OCI-M2 (cell line): ENCODE measurements around the gene BRSK2.
"Not testable (repeated sequence)": the region's sequence is repeated elsewhere in the genome, so short reads cannot be mapped to it uniquely, and the experiment has no call there.

Experiments
- DNase-seq: peaks from one replicate; lab custom pipeline; 2025; ENCODE audit not compliant: unreplicated experiment; lab: John Stamatoyannopoulos, UW

The BRSK2 gene

DNA sequence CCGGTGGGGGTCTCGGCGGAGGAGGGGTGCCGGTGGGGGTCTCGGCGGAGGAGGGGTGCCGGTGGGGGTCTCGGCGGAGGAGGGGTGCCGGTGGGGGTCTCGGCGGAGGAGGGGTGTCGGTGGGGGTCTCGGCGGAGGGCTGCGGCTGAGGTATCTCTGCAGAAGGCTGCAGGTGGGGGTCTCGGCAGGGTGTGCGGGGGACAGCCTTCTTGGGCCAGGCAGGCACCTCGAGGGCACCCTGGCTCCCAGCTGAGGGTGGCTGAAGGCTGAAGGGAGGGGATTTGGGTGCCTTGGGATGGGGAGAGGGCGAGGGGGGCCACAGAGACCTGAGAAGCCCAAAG, 45.7 kb downstream of the BRSK2 start:
- DNase-seq, result not testable (repeated sequence)

DNA sequence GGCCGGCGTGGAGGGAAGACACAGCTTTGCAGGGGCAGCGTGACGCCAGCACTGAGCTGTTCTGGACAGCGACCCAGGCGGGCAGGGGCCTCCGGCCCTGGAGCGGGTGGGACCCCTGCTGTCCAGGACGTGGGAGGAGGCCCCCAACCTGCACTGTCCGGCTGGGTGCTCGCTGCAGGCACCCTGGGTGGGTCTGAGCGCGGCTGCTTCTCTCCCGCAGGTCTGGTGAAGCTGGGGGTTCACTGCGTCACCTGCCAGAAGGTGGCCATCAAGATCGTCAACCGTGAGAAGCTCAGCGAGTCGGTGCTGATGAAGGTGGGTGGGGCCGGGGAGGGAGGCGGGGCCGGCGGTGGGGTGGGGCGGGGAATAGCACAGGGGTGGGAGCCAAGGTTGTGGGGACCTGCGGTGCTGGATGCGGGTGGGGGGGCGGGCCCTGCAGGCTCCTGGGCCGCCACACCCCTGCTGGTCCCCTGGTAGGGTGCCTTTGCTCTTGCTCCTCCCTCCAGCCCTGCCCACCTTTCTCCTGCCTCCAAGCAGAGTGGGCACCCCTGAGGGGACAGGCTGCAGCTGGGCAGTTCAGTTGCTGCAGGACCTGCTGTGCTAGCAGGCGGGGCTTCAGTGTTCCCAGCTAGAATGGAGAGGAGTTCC, 46.2 kb downstream of the BRSK2 start:
- DNase-seq, result no peak

DNA sequence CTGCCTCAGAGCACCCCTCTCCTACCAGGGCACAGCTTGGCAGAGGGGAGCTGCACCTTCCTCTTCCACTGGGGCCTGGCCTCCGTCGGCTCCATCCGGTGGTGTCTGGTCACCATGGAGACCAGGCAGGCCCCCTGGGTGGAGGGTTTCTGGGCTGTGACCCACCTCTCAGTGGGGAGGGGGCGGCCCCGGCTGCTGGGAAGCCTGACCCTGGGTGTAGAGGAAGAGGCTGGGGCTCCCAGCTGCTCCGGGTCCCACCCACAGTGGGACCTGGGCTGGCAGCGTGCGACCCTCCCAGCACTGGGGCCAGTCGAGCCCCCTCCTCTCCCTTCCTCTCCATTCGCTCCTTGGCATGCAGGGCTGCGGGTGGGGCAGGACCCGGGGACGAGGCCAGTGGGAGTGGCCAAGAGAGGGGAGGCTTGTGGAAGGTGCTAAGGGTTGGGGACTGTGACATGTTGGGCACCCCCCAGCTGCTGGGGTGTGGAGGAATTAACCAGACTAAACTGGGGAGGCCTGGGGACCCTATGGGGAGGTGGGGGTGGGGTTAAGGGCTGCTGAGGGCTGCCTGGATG, 46.8 kb downstream of the BRSK2 start:
- DNase-seq, result no peak

DNA sequence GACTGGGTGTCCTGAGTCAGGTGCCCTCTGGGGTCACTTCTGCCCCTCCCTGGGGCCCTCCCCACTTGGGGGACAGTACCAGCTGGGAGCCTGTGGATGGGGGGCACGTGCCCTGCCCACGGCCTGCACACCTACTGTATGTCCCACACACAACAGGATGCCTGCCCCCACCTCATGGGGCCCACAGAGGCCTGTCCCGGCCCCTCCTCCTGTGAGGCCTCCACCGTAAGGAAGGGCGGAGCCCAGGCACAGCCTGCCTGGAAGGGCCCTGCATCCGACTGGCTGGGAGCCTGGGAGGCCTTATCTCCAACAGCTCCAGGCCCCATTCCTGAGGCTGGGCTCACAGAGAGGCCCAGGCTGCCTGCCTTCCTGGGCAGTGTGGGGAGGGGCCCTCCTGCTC, 47.8 kb downstream of the BRSK2 start:
- DNase-seq, result no peak

DNA sequence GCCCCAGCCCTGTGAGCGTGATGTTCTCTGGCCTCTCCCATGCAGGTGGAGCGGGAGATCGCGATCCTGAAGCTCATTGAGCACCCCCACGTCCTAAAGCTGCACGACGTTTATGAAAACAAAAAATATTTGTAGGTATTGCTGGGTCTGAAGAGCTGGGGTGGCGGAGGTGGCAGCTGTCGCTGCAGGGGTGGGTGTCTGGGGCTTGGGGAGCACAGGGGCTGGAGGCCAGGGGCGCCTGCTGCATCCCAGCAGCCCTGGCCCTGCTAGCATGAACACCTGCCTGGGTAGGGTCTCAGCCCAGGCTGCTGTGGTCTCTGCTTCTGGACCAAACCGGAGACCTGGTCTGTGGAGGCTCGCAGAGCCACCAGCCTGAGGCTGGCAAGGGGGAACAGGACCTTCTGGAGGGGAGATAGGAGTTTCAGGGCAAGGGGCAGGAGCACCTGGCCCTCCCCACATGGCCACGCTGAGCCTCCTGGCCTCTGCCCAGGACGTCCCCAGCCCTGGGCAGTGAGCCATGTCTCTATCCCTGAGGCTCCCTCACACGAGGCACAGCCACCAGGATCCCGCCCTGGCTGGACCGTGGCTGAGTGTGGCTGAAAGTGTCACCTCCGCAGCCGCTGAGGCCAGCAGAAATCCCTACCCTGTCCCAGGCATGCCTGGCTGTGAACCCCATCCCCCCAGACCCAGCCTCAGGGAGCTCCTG, 48.7 kb downstream of the BRSK2 start:
- DNase-seq, result no peak

DNA sequence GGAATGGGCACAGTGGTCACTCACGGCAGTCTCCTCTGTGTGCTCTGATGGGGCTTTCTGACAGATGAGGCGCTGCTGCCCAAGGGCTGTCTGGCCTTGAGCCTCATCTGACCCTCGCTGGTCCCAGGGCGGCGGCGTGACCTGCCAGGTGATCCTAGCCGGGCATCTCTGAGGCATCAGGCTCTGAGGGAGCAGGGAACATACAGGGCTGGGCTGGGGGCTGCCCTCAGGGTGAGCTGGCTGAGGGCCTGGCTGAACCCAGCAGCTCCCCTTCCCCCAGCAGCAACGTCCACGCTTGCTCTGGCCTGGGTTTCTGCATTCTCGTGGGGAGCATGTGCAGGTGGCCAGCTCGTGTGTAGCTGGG, 49.2 kb downstream of the BRSK2 start:
- DNase-seq, result no peak

DNA sequence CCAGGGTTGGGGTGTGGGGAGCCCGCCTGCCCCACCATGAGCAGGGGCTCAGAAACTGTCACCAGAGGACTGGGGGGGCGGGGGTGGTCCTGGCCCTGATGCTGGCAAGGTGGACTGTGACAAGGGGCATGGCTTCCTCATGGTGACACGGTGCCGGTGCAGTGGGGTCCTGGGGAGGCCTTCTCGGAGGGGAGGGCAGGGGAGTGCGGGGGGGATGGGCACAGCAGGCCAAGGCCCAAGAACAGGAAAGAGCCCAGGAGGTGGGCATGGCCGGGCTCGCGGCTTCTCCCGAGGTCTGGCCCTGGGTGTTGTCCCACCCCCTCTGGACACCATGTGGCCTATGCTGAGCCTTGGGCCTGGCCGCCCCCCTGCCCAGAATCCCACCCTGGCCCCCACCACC, 49.6 kb downstream of the BRSK2 start:
- no peak for DNase-seq

DNA sequence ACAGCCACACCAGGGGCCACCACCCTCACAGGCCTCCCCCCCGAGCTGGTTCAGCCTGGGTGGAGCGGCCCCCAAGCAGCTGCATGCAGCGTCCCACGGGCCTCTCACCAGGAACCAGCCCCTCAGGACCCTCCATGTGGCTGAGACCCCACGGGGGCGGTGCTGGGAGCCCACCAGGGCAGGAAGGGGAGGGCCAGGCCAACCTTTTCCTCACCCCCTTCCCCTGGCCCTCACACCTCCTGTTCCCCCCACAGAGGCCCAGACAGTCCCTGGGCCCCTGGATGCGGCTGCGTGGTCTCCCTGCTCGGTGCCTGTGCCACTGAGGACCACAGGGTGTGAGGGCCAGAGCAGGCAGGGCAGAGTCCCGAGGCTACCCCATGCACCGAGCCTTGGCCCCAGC, 50.3 kb downstream of the BRSK2 start:
- DNase-seq, result no peak

DNA sequence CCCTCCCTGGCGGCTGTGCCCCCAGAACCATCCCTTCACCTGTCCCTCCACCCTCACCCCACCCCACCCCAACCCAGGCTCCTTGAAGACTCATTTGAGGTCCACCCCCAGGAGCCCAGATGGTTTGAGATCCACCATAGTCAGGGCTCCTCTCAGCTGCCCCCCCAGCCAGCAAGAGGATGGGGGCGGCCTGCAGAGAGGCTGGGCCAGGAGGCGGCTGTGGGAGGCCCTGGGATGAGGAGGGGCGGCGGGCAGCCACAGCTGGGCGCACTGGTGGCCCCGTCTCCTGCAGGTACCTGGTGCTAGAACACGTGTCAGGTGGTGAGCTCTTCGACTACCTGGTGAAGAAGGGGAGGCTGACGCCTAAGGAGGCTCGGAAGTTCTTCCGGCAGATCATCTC, 50.8 kb downstream of the BRSK2 start:
- DNase-seq, result no peak

DNA sequence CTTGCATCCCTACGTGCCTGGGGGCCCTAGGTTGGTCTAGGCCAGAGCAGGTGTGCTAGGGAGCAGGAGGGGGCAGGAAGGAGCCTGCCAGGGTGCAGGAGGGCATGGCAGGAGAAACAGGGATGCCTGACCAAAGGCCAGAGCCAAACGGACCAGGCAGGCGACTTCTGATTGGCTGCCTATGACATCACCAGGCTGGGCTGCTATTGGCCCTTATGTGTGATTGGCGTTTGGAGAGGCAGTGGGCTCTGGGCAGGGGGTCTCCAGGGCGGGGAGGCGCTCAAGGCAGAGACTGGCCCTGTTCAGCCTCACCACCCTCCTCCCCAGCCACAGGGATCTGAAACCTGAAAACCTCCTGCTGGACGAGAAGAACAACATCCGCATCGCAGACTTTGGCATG, 52.4 kb downstream of the BRSK2 start:
- DNase-seq, result no peak

DNA sequence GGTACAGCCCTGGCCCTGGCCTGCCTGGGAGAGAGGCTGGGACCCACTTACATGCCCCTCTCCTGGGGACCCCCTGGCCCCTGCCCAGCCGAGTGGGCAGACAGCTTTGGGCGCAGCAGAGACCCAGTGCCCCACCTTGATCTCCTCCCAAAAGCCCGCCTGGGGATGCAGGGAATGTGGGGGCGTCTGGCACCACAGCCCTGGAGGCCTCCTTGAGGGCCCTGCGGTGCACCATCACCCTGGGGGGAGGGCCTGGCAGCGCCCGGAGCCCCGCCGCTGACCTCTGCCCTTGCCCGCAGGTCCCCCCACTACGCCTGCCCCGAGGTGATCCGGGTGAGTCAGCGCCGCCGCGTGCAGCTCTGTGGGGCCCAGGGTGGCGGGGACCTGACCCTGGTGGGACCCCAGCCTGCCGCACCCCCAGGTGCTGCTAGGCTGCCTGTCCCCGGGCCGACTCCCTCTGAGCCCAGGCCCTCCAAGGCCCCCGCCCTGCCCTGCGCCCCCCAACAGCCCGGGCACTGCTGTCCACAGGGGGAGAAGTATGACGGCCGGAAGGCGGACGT, 53.2 kb downstream of the BRSK2 start:
- DNase-seq, result no peak

DNA sequence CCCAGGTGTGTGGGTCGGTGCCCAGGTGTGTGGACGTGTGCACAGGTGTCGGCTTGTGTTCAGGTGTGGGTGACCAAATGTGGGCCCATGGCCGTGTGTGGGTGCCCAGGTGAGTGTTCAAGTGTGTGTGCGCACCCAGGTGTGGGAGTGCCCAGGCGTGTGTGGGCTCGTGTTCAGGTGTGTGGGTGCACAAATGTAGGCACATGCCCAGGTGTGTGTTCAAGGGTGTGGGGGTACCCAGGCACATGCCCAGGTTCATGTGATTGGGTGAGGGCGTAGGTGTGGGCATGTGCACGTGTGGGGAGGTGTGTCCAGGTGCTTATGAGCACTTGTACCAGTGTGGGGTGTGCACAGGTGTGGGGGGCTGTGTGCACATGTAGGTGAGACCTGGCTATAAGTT, 54.0 kb downstream of the BRSK2 start:
- no peak for DNase-seq

DNA sequence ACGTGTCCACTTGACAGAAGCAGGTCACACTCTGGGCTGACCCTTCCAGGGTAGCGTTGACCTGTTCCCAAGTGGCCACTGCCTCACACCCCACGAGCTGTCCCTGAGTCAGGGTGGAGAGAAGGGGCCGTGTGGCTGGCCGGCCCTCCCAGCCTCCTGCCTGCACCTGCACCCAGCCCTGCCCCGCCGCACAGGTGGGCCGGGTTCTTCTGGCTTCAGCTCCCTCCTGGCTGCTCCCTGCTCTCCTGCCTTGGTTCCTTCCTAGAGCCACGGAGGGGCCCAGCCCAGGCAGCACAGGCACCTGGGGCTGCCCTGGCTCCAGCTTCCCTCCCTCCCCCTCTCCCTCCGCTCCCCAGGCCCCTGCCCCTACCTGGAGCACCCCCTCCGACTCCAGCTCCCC, 54.6 kb downstream of the BRSK2 start:
- no peak for DNase-seq

DNA sequence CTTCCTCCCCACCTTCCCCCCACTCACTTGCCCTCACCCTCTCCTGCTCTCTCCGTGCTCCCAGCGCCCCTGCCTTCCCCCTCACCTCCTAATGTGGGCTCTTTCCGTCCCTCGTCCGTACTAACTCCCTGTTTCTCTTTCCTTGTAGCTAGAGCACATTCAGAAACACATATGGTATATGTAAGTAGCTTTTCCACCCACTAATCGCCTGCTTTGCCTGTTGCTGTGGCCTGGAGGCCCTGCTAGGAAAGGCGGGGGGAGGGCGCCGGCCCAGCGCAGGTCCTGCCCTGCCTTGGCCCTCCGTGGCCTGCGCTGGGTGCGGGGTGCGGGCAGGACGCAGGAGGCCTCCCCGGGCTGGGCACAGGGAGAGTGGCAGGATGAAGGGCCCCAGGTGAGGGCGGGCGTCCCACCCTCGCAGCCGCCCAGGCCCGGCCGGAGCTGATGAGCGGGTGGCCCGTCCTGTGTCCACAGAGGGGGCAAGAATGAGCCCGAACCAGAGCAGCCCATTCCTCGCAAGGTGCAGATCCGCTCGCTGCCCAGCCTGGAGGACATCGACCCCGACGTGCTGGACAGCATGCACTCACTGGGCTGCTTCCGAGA, 55.2 kb downstream of the BRSK2 start:
- no peak for DNase-seq

DNA sequence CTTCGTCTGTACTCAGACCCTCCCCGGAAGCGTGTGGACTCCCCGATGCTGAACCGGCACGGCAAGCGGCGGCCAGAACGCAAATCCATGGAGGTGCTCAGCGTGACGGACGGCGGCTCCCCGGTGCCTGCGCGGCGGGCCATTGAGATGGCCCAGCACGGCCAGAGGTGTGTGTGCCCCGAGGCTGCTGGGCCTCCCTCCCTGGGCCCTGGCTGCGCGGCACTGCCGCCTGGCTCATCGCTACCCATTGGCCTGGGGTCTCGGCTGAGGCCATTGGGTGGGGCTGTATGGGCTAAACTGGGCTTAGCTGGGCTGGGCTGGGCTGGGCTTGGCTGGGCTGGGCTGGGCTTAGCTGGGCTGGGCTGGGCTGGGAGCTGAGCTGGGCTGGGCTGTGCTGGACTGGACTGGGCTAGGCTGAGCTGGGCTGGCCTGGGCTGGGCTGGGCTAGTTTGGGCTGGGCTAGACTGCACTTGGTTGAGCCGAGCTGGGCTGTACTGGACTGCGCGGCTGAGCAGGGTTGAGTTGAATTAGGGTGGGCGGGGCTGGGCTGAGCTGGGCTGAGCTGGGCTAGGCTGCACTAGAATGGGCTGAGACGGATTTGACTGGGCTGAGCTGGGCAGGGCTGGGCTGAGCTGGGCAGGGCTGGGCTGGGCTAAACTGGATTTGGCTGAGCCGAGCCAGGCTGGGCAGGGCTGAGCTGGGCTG, 56.2 kb downstream of the BRSK2 start:
- no peak for DNase-seq

DNA sequence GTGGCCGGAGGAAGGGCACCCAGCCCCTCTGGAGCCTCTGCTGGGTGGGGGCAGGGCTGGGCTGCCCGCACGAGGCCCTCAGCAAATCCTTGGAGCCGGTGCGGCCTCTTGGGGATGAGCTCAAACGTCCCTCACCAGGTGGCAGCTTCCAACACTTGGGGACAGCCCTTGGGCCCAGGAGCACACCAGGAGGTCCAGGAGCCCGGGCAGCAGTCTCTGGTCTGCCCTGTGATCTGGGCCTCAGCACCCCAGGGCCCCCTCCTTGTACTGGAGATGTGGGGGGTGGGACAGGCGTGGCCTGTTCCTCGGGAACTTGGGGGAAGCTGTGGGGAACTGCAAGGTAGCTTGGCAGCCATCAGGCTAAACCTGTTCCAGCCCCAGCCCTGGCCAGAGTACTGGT, 56.9 kb downstream of the BRSK2 start:
- DNase-seq, result no peak

DNA sequence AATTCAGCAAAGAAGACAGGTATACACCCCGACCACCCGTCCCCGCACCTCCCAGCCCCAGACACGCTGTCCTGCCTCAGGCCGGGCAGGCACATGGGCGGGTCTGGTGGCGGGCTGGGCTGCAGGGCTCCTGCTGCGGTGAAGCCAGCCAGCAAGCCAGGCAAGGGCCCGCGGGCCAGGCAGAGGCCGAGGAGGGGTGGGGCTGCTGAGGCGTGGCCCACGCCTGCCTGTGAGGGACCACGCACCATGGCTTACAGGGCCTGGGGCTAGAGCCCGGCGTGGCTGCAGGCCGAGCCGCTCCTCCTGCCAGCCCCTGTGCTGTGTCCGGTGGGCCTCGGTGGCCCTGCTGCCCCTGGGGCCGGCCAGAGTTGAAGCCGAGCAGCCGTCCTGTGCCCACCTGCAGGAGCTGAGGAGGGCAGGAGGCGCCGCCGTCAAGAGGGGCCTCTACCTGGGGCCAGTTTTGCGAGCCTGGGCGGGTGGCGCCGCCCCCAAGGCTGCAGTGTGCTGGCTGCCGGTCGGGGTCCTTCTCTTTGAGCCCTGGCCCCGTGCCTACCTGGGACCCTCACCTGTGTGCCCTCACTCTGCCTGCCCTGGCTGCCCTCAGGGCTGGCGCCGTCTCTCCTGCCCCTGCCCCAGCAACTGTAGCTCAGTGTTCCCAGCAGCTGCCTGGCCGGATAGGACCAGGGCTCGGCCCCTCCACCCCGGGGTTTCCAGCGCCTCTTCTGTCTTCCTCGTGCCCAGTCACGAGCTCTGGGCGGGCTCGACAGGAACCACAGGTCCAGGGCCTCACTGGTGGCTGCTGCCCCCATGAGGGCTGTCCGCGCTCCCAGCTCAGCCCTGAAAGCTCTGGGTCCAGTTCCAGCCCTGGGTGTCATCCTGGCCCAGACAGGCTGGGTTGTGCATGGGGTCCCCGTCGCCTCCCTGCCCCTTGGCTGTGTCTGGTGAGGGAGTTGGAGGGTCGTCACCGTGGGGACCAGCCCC, 58.4 kb downstream of the BRSK2 start:
- no peak for DNase-seq

DNA sequence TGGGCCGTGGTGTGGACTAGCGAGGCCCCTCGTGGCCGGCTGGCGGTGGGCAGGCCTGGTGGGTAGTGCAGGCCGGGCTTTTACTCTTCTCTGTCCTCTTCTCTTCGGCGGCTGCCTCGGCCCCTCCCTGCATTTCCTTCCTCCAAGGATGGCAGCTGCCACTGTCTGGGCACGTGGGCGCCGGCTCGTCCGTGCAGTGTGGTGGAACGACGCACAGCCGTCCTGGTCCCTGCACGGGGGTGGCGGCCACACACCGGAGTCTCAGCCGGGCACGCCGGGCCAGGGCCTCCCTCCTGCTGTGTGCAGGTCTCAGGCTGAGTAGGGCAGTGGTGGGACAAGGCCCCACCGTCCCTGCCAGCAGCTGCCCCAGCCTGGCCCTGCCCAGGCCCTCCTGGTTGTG, 59.1 kb downstream of the BRSK2 start:
- no peak for DNase-seq

DNA sequence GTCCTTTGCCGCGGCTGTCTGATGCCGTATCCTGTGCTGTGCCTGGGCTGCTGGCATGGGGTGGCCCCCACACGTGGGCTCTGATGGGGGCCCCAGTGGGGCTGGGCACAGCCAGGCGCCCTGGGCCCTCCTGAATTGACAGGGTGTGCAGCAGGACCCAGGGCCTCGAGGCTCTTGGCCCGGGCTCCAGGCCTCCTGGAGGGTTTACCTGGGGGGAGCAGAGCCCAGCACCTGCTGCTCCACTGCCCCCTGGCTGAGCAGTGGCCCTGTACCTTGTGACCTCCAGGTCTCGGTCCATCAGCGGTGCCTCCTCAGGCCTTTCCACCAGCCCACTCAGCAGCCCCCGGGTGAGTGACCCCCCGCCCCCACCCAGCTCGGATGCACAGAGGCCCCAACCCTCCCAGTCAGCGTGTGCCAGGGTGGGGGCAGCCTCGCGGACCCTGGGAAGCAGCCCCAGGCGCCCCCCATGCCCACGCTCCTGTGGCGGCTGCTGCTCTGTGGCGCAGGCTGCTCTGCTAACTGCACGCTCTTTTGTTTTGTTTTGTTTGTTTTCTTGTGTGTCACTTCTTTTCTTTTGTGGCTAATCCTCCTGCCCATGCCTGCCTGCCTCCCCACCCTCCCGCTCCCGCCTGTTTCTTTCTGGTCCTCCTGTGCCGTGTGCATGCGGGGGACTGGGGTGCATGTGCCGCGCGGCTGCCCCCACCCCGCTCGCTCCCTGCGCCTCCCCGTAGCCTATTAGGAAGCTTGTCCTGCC, 59.9 kb downstream of the BRSK2 start:
- DNase-seq, result no peak
